Fibroblast of lung (primary cell): Measurements from ENCODE around the gene NSUN2. TPM values are rescaled to one million over a fixed set of nuclear protein-coding genes. Genes with fewer than 3 reads are reported as not detected.
"Not testable (repeated sequence)": the region's sequence is repeated elsewhere in the genome, so short reads cannot be mapped to it uniquely, and the experiment has no call there.

Source experiments
- DNase-seq, 2 donors: peaks; one replicate each; pipeline versions ENCODE4 v3.0.0 to v3.0.0-alpha.2; 2010; ENCODE audit warnings: low read depth in 2 of 2
- H2AFZ ChIP-seq: 2 replicates; pipeline ENCODE4 v1.5.1; 2012; ENCODE audit warnings: low read length, control low read depth, inconsistent platforms
- H3K27ac ChIP-seq: 2 replicates; pipeline ENCODE4 v1.5.1; 2011; ENCODE audit warnings: low read length, control low read depth; ENCODE audit not compliant: insufficient read depth
- H3K27me3 ChIP-seq: 2 replicates; pipeline ENCODE4 v1.5.1; 2011; ENCODE audit warnings: mild to moderate bottlenecking, low read length; ENCODE audit not compliant: control insufficient read depth, insufficient read depth
- H3K36me3 ChIP-seq: 2 replicates; pipeline ENCODE4 v1.5.1; 2011; ENCODE audit warnings: low read length; ENCODE audit not compliant: control insufficient read depth, insufficient read depth
- H3K4me1 ChIP-seq: 2 replicates; pipeline ENCODE4 v1.5.1; 2011; ENCODE audit warnings: low read length; ENCODE audit not compliant: control insufficient read depth, insufficient read depth; ENCODE audit errors: extremely low read depth
- H3K4me2 ChIP-seq: 2 replicates; pipeline ENCODE4 v1.5.1; 2011; ENCODE audit warnings: low read length, control low read depth; ENCODE audit not compliant: insufficient read depth; ENCODE audit errors: extremely low read depth
- H3K4me3 ChIP-seq, 4 experiments: fragments of 200-600 bp in 1 of 4; sonication (generic) in 1 of 4; replicated peaks in 1 of 4; 2 replicates each; pipeline ENCODE4 v1.5.1; 2011 to 2016; ENCODE audit warnings: low read length in 4 of 4, low read depth in 3 of 4, mild to moderate bottlenecking in 3 of 4, control low read depth in 2 of 4, inconsistent platforms in 1 of 4, mixed read lengths in 1 of 4; ENCODE audit not compliant: insufficient read depth in 1 of 4; ENCODE audit errors: control extremely low read depth in 1 of 4
- H3K79me2 ChIP-seq: 2 replicates; pipeline ENCODE4 v1.5.1; 2012; ENCODE audit warnings: mild to moderate bottlenecking, low read length, inconsistent platforms; ENCODE audit not compliant: control insufficient read depth, insufficient read depth
- H3K9ac ChIP-seq: 2 replicates; pipeline ENCODE4 v1.5.1; 2011; ENCODE audit warnings: mild to moderate bottlenecking, low read length, control low read depth; ENCODE audit not compliant: insufficient read depth
- H3K9me3 ChIP-seq: 2 replicates; pipeline ENCODE4 v1.5.1; 2012; ENCODE audit warnings: low read depth, low read length; ENCODE audit not compliant: control insufficient read depth, insufficient read depth
- H4K20me1 ChIP-seq: 2 replicates; pipeline ENCODE4 v1.5.1; 2011; ENCODE audit warnings: low read length; ENCODE audit not compliant: control insufficient read depth, insufficient read depth; ENCODE audit errors: extremely low read depth
- EZH2 ChIP-seq: IDR thresholded peaks from 2 replicates; pipeline ENCODE4 v1.5.1; 2012; ENCODE audit warnings: low read length, control low read depth, mild to moderate bottlenecking; ENCODE audit errors: missing control alignments
- polyA plus RNA-seq, 2 donors: library from polyadenylated mRNA; depleted of rRNA in 1 of 2; stranded (reverse) in 1 of 2; unstranded in 1 of 2; fragments of >200 nt; gene quantifications; 2 replicates each; pipeline ENCODE4 v1.2.1, GENCODE V29; 2011 to 2012; ENCODE audit warnings: missing spikeins in 1 of 2
- total RNA-seq: library from RNA; depleted of rRNA; stranded (reverse); fragments of >200 nt; gene quantifications from 2 replicates; pipeline ENCODE4 v1.2.1, GENCODE V29; 2014
- TF ChIP-seq, protein P1 (sequence below), 2 donors: IDR thresholded peaks in 1 of 2; conservative IDR thresholded peaks in 1 of 2; 1 replicate in 1 of 2; 2 replicates in 1 of 2; pipeline ENCODE4 v1.5.1; 2011 to 2012; ENCODE audit warnings: low read length in 2 of 2, control low read depth in 1 of 2, inconsistent platforms in 1 of 2, low read depth in 1 of 2, mild to moderate bottlenecking in 1 of 2

NSUN2 gene
- total and polyA plus RNA-seq, 2 donors (not counting 1 experiment from before 2014, with no cell fraction given) = 40.2 to 43.6 TPM

DNA sequence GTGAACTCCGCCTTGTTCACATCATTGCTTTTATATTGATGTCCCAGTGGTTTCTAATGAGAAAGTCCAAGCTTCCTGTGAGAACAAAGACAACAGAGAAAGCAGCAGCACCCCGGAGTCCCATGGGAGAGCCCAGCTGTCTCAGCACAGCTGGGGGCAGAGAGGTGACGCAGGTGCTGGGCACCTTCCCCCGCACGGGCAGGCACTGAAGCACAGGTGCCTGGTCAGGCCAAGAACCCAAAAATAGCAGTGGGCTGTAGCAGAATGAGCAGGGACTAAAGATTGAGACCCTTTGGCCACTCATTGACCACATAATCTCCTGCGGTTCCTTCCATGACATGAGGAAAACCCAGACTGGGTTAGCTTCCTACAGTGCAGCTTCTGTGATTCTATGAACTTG lies 19.2 kb upstream of the NSUN2 start:
- H3K9me3 ChIP-seq = no peaks in the 10 kb centered on the region
- H3K36me3 ChIP-seq = peaks cover 9% of the 10 kb centered on the region
- H3K4me3 ChIP-seq = no peak overlapping the region
- H3K27me3 ChIP-seq = no peaks in the 10 kb centered on the region
- H2AFZ ChIP-seq = no peak overlapping the region
- no peak for DNase-seq
- H3K4me2 ChIP-seq = no peak overlapping the region
- no peak overlapping the region for H3K27ac ChIP-seq
- no peak overlapping the region for H3K9ac ChIP-seq
- H3K4me1 ChIP-seq = no peaks in the 10 kb centered on the region
- no peak for TF ChIP-seq EZH2
- TF ChIP-seq, protein P1, sequence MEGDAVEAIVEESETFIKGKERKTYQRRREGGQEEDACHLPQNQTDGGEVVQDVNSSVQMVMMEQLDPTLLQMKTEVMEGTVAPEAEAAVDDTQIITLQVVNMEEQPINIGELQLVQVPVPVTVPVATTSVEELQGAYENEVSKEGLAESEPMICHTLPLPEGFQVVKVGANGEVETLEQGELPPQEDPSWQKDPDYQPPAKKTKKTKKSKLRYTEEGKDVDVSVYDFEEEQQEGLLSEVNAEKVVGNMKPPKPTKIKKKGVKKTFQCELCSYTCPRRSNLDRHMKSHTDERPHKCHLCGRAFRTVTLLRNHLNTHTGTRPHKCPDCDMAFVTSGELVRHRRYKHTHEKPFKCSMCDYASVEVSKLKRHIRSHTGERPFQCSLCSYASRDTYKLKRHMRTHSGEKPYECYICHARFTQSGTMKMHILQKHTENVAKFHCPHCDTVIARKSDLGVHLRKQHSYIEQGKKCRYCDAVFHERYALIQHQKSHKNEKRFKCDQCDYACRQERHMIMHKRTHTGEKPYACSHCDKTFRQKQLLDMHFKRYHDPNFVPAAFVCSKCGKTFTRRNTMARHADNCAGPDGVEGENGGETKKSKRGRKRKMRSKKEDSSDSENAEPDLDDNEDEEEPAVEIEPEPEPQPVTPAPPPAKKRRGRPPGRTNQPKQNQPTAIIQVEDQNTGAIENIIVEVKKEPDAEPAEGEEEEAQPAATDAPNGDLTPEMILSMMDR (conservative IDR thresholded peaks at IDR 0.05 in 1 of 2, IDR thresholded peaks at IDR 0.05 in 1 of 2; ENCODE audit: low read depth in 1 of 2, low read length in 2 of 2) = no peak
- peaks cover 2% of the 10 kb centered on the region for H3K79me2 ChIP-seq
- H4K20me1 ChIP-seq = peaks cover 1% of the 10 kb centered on the region

DNA sequence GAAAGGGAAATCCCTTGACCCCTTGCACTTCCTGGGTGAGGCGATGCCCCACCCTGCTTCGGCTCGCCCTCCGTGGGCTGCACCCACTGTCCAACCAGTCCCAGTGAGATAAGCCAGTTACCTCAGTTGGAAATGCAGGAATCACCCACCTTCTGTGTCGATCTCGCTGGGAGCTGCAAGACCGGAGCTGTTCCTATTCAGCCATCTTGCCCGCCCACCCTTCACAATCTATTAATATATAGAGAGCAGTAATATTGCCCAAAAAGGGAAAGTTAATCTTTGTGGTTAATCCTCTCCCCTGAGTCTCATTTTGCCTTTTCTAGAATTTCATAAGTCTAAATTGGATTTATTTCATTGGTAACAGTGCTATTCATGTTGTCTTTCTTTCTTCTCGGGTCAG lies 16.8 kb upstream of the NSUN2 start:
- Histone ChIP-seq H3K4me3 (no peak overlapping the region), H3K27me3 (no peaks in the 10 kb centered on the region), H3K36me3 (peaks cover 6% of the 10 kb centered on the region), H3K4me1 (no peaks in the 10 kb centered on the region), H3K79me2 (peaks cover 2% of the 10 kb centered on the region), H3K9me3 (no peaks in the 10 kb centered on the region), H3K4me2 (no peak overlapping the region), H2AFZ (no peak overlapping the region), H3K9ac (no peak overlapping the region), H4K20me1 (no peaks in the 10 kb centered on the region), H3K27ac (no peak overlapping the region)
- TF ChIP-seq EZH2 = no peak
- TF ChIP-seq, protein P1 (conservative IDR thresholded peaks at IDR 0.05 in 1 of 2, IDR thresholded peaks at IDR 0.05 in 1 of 2; ENCODE audit: low read depth in 1 of 2, low read length in 2 of 2) = no peak
- DNase-seq = no peak

DNA sequence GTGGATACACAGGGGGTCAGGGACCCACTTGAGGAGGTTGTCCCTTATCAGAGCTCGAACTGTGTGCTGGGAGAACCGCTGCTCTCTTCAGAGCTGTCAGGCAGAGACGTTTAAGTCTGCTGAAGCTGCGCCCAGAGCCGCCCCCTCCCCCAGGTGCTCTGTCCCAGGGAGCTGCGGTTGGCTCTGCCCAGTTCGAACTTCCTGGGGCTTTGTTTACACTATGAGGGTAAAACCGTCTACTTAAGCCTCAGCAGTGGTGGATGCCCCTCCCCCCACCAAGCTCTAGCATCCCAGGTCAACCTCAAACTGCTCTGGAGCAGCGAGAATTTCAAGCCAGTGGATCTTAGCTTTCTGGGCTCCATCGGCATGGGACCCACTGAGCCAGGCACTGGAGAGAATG lies 16.3 kb upstream of the NSUN2 start:
- Histone ChIP-seq H3K79me2 (peaks cover 2% of the 10 kb centered on the region), H3K36me3 (peaks cover 6% of the 10 kb centered on the region)
- no peak for DNase-seq

DNA sequence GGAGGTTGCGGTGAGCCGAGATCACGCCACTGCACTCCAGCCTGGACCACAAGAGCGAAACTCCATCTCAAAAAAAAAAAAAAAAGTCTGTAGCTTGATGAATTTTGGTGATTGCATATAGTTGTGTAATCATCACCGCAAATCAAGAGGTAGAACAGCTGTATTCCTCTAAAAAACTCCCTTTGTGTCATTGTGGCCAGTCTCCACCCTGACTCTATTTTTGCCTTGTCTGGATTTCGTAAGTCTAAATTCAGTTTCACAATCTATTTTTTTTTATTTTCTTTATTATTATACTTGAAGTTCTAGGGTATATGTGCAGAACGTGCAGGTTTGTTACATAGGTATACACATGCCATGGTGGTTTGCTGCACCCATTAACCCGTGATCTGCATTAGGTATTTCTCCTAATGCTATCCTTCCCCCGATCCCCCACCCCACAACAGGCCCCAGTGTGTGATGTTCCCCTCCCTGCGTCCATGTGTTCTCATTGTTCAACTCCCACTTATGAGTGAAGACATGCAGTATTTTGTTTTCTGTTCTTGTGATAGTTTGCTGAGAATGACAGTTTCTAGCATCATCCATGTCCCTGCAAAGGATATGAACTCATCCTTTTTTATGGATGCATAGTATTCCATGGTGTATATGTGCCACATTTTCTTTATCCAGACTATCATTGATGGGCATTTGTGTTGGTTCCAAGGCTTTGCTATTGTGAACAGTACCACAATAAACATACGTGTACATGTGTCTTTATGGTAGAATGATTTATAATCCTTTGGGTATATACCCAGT lies 12.9 kb upstream of the NSUN2 start:
- H2AFZ ChIP-seq, H3K27ac ChIP-seq, H3K36me3 ChIP-seq, H3K27me3 ChIP-seq, H3K4me3 ChIP-seq, H3K9ac ChIP-seq, H3K9me3 ChIP-seq, H3K4me1 ChIP-seq, H4K20me1 ChIP-seq, H3K4me2 ChIP-seq, H3K79me2 ChIP-seq: not testable (repeated sequence)
- DNase-seq = peak in 1 of 2 donors; percentile 70

More for the DNA sequence above, 16.3 kb upstream of the NSUN2 start:
- Histone ChIP-seq H3K4me3 (no peak overlapping the region), H3K27ac (no peak overlapping the region), H3K27me3 (no peaks in the 10 kb centered on the region), H3K4me2 (no peak overlapping the region), H3K4me1 (no peaks in the 10 kb centered on the region), H4K20me1 (no peaks in the 10 kb centered on the region), H2AFZ (no peak overlapping the region), H3K9me3 (no peaks in the 10 kb centered on the region), H3K9ac (no peak overlapping the region)
- TF ChIP-seq EZH2 = no peak
- TF ChIP-seq, protein P1 (conservative IDR thresholded peaks at IDR 0.05 in 1 of 2, IDR thresholded peaks at IDR 0.05 in 1 of 2; ENCODE audit: low read depth in 1 of 2, low read length in 2 of 2) = no peak
